ENCODE measurements around the gene NID2.

Gene NID2

DNA sequence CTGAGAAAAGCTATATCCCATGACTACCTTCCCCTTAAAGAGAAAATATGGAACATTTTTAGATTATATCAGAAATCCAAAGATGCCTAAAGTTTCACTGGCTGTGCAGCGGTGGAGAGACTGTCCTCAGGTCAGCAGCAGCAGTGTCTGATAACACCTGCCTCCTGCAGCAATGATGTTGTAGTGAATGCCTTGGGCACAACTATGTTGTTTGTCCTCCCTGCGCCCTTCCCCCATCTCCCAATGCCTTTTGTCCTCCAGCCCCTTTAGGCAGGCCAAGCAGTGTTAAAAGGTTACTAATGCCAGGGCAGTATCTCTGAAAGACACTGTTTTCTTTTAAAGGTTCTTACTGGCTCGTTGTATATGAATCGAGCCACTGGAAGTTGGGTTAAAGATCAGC lies 66.3 kb downstream of the NID2 start:
- no peak for DNase-seq

DNA sequence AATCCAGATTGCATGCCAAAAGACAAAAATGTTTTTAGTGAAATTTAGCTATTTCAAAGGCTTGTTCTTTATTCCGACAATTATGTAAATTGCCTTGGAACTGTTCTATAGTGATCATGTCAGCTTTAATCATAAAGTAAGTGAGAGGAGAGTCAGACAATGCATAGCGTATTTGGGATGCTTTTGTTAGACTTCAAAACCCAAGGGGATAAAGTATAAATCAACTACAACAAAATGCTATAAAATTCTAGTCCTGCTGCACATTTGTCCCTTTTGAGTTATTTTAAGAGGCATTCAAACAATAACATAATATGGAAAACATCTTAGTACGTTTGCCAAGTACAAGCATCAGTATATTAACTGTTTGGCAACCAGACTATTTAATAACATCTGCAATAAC lies 68.2 kb downstream of the NID2 start:
- no peak for DNase-seq

GRCh38 chr14:52000019-52000582 lies 68.8 kb downstream of the NID2 start:
- DNase-seq = no peak

- no peak for DNase-seq
Measured at GRCh38 chr14:51999084-51999483, 69.8 kb downstream of the NID2 start.

- no peak for DNase-seq
Measured at GRCh38 chr14:51998348-51998747, 70.5 kb downstream of the NID2 start.

DNA sequence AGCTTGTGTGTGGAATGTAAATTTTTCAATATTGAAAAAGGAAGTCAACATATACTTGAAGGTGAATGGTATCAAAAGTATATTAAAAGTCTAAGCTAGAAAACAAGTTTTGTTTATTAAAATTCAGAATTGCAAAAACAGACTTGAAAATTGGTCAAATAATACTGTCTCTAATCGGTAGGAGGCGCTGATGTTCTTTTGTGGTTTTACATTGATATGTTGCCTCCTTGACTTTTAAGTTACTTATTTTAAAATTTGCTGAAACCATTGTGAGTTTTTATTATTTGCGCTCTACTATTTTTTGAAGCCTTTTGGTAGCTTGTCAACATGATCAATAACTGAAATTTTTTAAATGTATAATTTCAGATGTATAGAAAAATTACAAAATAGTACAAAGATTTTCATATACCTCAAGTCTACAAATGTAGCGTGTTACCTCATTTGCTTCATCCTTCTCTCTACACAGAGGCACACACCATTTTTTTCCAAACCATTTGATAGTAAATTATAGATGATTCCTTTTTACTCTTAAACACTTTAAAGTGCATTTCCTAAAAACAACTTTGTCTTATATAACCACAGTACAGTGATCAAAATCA lies 72.6 kb downstream of the NID2 start:
- DNase-seq = no peak

GRCh38 chr14:51993285-51993920 lies 75.5 kb downstream of the NID2 start:
- no peak for DNase-seq

DNA sequence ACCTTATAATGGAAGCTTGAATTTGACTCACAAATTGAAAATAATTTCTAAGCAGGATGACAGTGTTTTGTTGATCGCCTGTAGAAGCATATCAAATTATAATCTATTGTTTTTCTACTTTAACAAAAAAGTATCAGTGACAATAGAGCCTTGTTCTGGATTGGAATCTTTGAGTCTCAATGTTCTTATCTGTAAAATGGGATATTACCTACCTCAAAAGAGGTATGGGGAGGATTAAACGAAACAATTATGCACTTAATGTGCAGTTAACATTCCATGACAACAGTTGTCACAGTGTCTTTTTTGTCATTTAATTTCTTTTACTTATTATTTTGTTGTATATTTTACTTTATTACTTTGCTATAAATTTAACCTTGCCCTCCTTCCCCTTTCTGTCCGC lies 78.4 kb downstream of the NID2 start:
- no peak for DNase-seq

GRCh38 chr14:51989293-51990234 lies 79.3 kb downstream of the NID2 start, which contains the start of gene RTRAF:
TSS of gene RTRAF (plus strand) at chr14:51989546. CDS start at chr14:51989640, 94 bp downstream.
- DNase-seq = peak; percentile 59 to 94 (median 87)

DNA sequence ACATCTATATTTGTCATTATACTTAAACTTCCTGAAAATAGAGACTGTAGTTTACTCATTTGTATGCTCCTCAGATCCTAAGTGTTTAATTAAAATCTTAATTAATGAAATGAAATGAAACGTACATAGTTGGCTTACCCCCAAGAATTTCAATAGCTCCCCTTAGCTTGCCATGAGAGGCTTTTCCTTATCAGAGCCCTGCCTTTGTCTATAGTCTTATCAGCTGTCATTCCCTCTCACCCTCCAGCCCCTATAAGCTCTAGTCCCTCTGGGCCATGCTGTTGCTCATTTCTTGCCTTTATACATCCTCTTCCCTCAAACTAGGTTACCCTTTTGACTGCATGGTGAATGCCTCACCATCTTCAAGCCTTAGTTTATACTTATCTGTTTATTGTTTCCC lies 80.6 kb downstream of the NID2 start:
- DNase-seq = peak in 1 of 14 donors; percentile 7

DNA sequence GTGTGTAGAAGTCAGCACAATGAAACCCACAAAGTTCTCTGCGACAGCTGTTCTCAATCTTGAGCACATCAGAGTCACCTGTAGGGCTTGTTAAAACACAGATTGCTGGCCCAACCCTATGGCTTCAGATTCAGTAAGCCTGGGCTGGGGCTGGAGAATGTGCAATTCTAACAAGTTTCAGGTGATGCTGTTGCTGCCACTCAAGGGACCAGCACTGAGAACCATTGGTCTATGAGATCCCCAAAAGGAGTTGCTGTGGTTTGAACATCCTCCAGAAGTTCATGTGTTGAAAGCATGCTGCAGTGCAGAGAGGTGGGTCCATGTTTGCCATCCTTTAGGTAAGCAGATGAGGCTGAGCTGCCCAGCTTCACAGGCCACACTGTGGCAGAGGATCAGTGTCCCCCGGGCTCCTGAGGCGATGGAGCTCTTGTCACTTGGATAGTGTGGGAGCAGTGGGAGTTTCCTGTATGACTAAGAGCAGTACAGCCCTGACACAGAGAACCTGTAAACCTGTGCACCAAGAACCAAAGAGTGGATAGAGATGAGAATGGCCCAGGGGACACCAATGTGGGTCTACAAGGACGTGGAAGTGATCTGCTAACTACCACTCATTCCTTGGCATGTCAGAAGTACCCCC lies 87.5 kb downstream of the NID2 start:
- no peak for DNase-seq

- peak in 13 of 14 donors; percentile 2 to 78 (median 55) for DNase-seq
Measured at GRCh38 chr14:51979088-51979709, 89.7 kb downstream of the NID2 start.

GRCh38 chr14:51978681-51979085 lies 90.2 kb downstream of the NID2 start:
- no peak for DNase-seq

GRCh38 chr14:51977075-51977474 lies 91.8 kb downstream of the NID2 start:
- DNase-seq = no peak

- no peak for DNase-seq
Measured at GRCh38 chr14:51972566-51972965, 96.3 kb downstream of the NID2 start.

DNA sequence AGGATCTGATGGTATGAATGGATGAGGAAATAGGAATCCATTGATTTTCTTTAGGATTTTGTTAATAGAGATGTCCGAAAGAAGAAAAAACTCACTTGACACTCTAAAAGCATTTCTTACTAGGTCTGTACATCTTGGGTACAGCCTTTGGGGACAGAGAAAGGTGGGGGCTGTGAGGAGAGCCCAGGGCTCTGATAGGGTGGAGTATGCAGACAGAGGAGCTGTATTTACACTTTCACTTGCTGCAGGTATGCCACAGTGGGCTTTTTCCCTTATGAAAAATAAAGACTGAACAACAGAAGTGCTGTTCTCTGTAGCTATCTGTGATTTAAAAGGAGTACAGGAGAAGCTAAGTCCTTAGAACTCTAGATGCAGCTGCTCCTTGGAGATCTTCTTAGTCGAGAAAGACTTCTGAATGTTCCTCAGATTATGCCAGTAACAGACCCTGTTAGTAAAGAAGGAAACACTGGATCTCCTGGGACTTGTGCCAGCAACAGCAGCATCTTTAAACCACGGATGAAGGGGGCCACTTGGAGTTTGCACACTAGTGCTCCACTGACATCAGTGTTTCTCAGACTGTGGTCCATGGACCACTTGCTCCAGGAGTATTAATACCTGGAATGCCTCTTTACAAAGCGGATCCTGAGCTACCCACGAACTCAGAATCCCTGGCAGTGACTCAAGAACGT lies 98.9 kb downstream of the NID2 start:
- DNase-seq = no peak

GRCh38 chr14:51967521-51967920 lies 101.3 kb downstream of the NID2 start:
- DNase-seq = no peak

DNA sequence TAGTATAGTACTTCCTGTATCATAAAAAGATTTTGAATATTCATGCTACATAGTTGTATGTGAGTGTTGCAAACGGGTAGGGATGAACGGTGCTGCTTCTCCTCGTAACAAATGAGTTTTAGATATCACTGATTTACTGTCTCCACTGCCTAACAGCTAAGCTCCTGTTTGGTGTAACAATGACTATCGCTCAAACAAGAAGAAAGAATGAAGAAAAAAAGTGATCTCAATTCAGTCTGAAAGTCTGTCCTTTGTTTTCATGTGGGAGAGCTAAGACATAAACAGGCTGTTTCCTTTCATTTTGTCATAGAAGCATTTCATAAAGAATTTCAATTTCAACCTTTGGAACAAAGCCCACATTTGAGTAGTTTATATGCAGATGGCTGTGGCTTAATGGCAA lies 105.6 kb downstream of the NID2 start:
- no peak for DNase-seq

DNA sequence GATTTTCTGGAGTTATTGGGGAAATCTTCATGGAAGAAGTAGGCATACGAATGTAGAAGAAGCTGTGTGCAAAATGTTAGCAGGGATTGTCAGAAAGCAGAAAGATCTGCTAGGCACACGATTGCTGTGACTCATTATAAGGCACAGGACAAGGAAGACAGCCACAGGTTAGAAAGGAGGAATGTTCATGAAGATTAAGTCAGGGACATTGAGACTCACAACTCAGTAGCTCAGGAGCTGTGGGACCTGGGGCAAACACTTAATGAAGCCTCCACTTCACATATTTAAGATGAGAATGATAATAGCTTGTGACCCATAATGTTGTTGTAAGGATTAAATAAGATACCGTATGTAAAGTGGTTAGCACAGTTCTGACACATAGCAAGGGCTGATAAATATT lies 106.1 kb downstream of the NID2 start:
- no peak for DNase-seq

GRCh38 chr14:51960866-51961265 lies 108.0 kb downstream of the NID2 start:
- no peak for DNase-seq

- DNase-seq = no peak
Measured at GRCh38 chr14:51959928-51960327, 108.9 kb downstream of the NID2 start.
